Activated CD8-positive, alpha-beta memory T cell treated with anti-CD3 and anti-CD28 coated beads, Interleukin-2, amount 50 U/mL, for 1 hour (primary cell): ENCODE measurements around the gene KIF1A.
"Not testable (repeated sequence)": the region's sequence is repeated elsewhere in the genome, so short reads cannot be mapped to it uniquely, and the experiment has no call there.

Source experiments
- DNase-seq: peaks from one replicate; pipeline ENCODE4 v3.0.0-alpha.2; 2020; ENCODE audit errors: extremely low read depth

The KIF1A gene

GRCh38 chr2:240685771-240686371 lies 134.1 kb downstream of the KIF1A start:
- DNase-seq, result no peak

GRCh38 chr2:240683980-240684728 lies 135.9 kb downstream of the KIF1A start:
- DNase-seq, result not testable (repeated sequence)

- not testable (repeated sequence) for DNase-seq
These were observed 136.6 kb downstream of the KIF1A start for GRCh38 chr2:240683329-240683979.

- DNase-seq, result not testable (repeated sequence)
These were observed 137.4 kb downstream of the KIF1A start, which contains the start of gene AQP12B for GRCh38 chr2:240682431-240683224. Gene AQP12B, minus strand, starts transcription at chr2:240682885. Its CDS starts 48 bp downstream, at chr2:240682837.

GRCh38 chr2:240680185-240680584 lies 139.8 kb downstream of the KIF1A start:
- DNase-seq, result not testable (repeated sequence)

GRCh38 chr2:240678909-240679308 lies 141.1 kb downstream of the KIF1A start:
- not testable (repeated sequence) for DNase-seq

GRCh38 chr2:240678043-240678442 lies 142.0 kb downstream of the KIF1A start:
- DNase-seq, result not testable (repeated sequence)

- not testable (repeated sequence) for DNase-seq
These were observed 144.7 kb downstream of the KIF1A start for GRCh38 chr2:240675345-240675744.

GRCh38 chr2:240674461-240675184 lies 145.4 kb downstream of the KIF1A start:
- DNase-seq, result not testable (repeated sequence)

GRCh38 chr2:240672701-240673190 lies 147.3 kb downstream of the KIF1A start:
- no peak for DNase-seq

- no peak for DNase-seq
These were observed 147.8 kb downstream of the KIF1A start for GRCh38 chr2:240672076-240672700.

- DNase-seq, result no peak
These were observed 149.1 kb downstream of the KIF1A start for GRCh38 chr2:240670950-240671349.

GRCh38 chr2:240670402-240670801 lies 149.6 kb downstream of the KIF1A start:
- no peak for DNase-seq

- DNase-seq, result no peak
These were observed 155.4 kb downstream of the KIF1A start for GRCh38 chr2:240664622-240665021.
